Endothelial cell (in vitro differentiated cells): Measurements from ENCODE around the gene IL19. TPM values are rescaled to one million over a fixed set of nuclear protein-coding genes. Genes with fewer than 3 reads are reported as not detected.

ENCODE experiments used
- DNase-seq: peaks from one replicate; pipeline ENCODE4 v3.0.0; 2021; ENCODE audit warnings: low spot score
- H3K27ac Mint-ChIP-seq: one replicate; pipeline ENCODE4 v1.8.0; 2021; ENCODE audit warnings: mixed read lengths, inconsistent platforms; ENCODE audit not compliant: unreplicated experiment
- H3K27me3 Mint-ChIP-seq: one replicate; pipeline ENCODE4 v1.8.0; 2021; ENCODE audit warnings: mild to moderate bottlenecking, moderate library complexity, mixed read lengths, inconsistent platforms; ENCODE audit not compliant: unreplicated experiment
- H3K36me3 Mint-ChIP-seq: one replicate; pipeline ENCODE4 v1.8.0; 2021; ENCODE audit warnings: mild to moderate bottlenecking, low read depth, mixed read lengths, inconsistent platforms; ENCODE audit not compliant: unreplicated experiment
- H3K4me1 Mint-ChIP-seq: one replicate; pipeline ENCODE4 v1.8.0; 2021; ENCODE audit warnings: mild to moderate bottlenecking, mixed read lengths, inconsistent platforms; ENCODE audit not compliant: unreplicated experiment
- H3K4me3 Mint-ChIP-seq: one replicate; pipeline ENCODE4 v1.8.0; 2021; ENCODE audit warnings: mild to moderate bottlenecking, mixed read lengths, inconsistent platforms; ENCODE audit not compliant: unreplicated experiment
- H3K9me3 Mint-ChIP-seq: one replicate; pipeline ENCODE4 v1.8.0; 2021; ENCODE audit warnings: mixed read lengths, inconsistent platforms; ENCODE audit not compliant: unreplicated experiment
- total RNA-seq: library from RNA; stranded (reverse); fragmentation: NEBNext Ultra II Directional; extraction: Animal tissue kit (Norgen Biotek cat#: 25700); gene quantifications from one replicate; pipeline ENCODE4 v1.2.1, GENCODE V29; 2021; ENCODE audit not compliant: unreplicated experiment
- TF ChIP-seq, protein P1 (sequence below): fragments of 200-600 bp; sonication (generic); IDR thresholded peaks from one replicate; pipeline ENCODE4 v1.5.0; 2021; ENCODE audit warnings: antibody characterized with exemption; ENCODE audit not compliant: unreplicated experiment

IL19 gene
- total RNA-seq, 1 donor from 2014 or later = not detected

DNA sequence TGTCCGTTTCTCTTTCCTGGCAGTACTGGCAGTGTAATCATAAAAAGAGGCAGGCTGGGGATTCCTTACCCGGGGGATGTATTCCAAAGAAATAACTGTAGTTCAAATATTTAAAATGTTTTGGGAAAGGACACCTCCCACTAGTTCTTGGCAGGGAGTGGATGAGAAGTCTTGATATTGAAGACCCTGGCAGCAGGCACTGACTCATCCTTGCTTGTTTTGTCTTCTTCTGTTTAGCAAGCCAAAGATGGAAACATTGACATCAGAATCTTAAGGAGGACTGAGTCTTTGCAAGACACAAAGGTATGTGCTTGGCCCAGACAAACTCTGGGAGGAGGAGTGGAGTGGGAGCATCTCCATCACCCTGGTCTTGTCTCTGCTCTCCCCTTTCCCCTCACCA is 95.5 kb downstream of the IL19 start:
- no peaks in the 10 kb centered on the region for H3K4me1 Mint-ChIP-seq
- peaks cover 2% of the 10 kb centered on the region for H3K27me3 Mint-ChIP-seq
- no peaks in the 10 kb centered on the region for H3K9me3 Mint-ChIP-seq
- H3K36me3 Mint-ChIP-seq = no peaks in the 10 kb centered on the region
- H3K27ac Mint-ChIP-seq = no peak overlapping the region
- TF ChIP-seq, protein P1, sequence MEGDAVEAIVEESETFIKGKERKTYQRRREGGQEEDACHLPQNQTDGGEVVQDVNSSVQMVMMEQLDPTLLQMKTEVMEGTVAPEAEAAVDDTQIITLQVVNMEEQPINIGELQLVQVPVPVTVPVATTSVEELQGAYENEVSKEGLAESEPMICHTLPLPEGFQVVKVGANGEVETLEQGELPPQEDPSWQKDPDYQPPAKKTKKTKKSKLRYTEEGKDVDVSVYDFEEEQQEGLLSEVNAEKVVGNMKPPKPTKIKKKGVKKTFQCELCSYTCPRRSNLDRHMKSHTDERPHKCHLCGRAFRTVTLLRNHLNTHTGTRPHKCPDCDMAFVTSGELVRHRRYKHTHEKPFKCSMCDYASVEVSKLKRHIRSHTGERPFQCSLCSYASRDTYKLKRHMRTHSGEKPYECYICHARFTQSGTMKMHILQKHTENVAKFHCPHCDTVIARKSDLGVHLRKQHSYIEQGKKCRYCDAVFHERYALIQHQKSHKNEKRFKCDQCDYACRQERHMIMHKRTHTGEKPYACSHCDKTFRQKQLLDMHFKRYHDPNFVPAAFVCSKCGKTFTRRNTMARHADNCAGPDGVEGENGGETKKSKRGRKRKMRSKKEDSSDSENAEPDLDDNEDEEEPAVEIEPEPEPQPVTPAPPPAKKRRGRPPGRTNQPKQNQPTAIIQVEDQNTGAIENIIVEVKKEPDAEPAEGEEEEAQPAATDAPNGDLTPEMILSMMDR = no peak
- DNase-seq = no peak
- no peak overlapping the region for H3K4me3 Mint-ChIP-seq

DNA sequence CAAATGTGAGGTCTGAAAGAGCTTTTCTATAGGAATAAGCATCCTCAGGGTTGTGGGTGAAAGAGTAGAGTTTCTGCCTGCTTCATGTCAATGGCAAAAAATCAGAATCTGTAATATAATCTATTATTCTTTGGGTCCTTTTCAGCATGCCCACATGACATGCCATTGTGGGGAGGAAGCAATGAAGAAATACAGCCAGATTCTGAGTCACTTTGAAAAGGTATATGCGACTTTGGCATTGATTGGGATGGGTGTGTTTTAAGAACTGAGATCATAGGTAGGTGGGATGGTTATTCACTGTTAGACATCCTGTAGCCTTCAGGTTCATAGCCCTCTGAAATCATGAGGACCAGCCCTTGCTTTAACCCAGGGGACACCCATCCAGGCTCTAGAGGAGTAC is 96.7 kb downstream of the IL19 start:
- Mint-ChIP-seq H3K27me3 (peaks cover 2% of the 10 kb centered on the region), H3K4me1 (no peaks in the 10 kb centered on the region), H3K9me3 (no peaks in the 10 kb centered on the region), H3K4me3 (no peak overlapping the region), H3K27ac (no peak overlapping the region), H3K36me3 (peaks cover 2% of the 10 kb centered on the region)
- TF ChIP-seq, protein P1 = no peak
- DNase-seq = no peak

- no peak overlapping the region for H3K4me3 Mint-ChIP-seq
- peaks cover 2% of the 10 kb centered on the region for H3K27me3 Mint-ChIP-seq
Observed at GRCh38 chr1:206867716-206868115, 97.1 kb downstream of the IL19 start.

DNA sequence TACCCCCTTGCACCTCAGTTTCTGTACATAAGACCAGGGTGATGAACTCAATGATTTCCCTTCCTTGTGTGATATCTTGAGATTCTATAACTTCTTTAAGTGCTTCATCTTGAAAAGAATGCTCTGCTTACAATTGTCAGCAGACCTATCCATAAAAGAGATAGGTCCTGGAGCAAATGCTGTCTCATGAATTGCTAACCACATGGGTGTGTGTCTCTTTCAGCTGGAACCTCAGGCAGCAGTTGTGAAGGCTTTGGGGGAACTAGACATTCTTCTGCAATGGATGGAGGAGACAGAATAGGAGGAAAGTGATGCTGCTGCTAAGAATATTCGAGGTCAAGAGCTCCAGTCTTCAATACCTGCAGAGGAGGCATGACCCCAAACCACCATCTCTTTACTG is 97.7 kb downstream of the IL19 start:
- TF ChIP-seq, protein P1 = no peak
- Mint-ChIP-seq H3K27ac (no peak overlapping the region), H3K4me1 (no peaks in the 10 kb centered on the region), H3K4me3 (no peak overlapping the region), H3K9me3 (no peaks in the 10 kb centered on the region), H3K36me3 (peaks cover 3% of the 10 kb centered on the region), H3K27me3 (peaks cover 2% of the 10 kb centered on the region)
- no peak for DNase-seq

More at GRCh38 chr1:206867716-206868115, 97.1 kb downstream of the IL19 start:
- Mint-ChIP-seq H3K4me1 (no peaks in the 10 kb centered on the region), H3K9me3 (no peaks in the 10 kb centered on the region), H3K36me3 (peaks cover 3% of the 10 kb centered on the region), H3K27ac (no peak overlapping the region)
- TF ChIP-seq, protein P1 = no peak
- no peak for DNase-seq

GRCh38 chr1:206872139-206872538 is 101.6 kb downstream of the IL19 start:
- H3K4me1 Mint-ChIP-seq = no peaks in the 10 kb centered on the region
- no peak for DNase-seq
- H3K4me3 Mint-ChIP-seq = no peak overlapping the region
- H3K9me3 Mint-ChIP-seq = peaks cover 4% of the 10 kb centered on the region
- H3K27me3 Mint-ChIP-seq = peaks cover 2% of the 10 kb centered on the region
- peak overlapping the region; percentile 41 for H3K27ac Mint-ChIP-seq
- H3K36me3 Mint-ChIP-seq = peaks cover 3% of the 10 kb centered on the region
- TF ChIP-seq, protein P1 = no peak
